Fibroblast of mammary gland (primary cell): Measurements from ENCODE around the gene HTRA2.

Experiments
- DNase-seq: peaks from one replicate; pipeline ENCODE4 v3.0.0-alpha.2; 2010; ENCODE audit warnings: low read depth
- H3K4me3 ChIP-seq: 2 replicates; pipeline ENCODE4 v1.5.1; 2011; ENCODE audit warnings: low read depth, mild to moderate bottlenecking, low read length, moderate library complexity; ENCODE audit not compliant: control insufficient read depth
- TF ChIP-seq, protein P1 (sequence below): conservative IDR thresholded peaks from 2 replicates; pipeline ENCODE4 v1.5.1; 2011; ENCODE audit warnings: low read depth, low read length, inconsistent platforms; ENCODE audit not compliant: control insufficient read depth, insufficient read depth

The HTRA2 gene

DNA sequence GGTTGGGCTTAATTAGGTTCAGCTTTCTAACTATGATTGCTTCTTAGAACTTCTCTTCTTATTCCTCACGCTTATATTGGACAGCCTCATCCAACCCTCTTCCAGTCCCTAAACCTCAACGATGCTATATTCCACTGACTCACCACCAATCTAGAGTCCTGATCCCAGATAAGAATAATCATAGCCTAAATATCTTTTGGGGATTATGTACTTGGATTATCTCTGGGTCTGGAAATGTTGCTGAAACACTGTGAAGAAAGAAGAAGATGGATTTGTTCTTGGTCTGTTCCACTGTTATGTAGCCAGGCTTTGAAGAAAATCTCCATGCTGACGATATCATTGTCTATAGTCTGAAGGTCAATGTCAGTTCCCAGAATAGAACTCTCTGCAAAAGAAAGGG is 51.7 kb downstream of the HTRA2 start:
- TF ChIP-seq, protein P1, sequence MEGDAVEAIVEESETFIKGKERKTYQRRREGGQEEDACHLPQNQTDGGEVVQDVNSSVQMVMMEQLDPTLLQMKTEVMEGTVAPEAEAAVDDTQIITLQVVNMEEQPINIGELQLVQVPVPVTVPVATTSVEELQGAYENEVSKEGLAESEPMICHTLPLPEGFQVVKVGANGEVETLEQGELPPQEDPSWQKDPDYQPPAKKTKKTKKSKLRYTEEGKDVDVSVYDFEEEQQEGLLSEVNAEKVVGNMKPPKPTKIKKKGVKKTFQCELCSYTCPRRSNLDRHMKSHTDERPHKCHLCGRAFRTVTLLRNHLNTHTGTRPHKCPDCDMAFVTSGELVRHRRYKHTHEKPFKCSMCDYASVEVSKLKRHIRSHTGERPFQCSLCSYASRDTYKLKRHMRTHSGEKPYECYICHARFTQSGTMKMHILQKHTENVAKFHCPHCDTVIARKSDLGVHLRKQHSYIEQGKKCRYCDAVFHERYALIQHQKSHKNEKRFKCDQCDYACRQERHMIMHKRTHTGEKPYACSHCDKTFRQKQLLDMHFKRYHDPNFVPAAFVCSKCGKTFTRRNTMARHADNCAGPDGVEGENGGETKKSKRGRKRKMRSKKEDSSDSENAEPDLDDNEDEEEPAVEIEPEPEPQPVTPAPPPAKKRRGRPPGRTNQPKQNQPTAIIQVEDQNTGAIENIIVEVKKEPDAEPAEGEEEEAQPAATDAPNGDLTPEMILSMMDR, result no peak
- H3K4me3 ChIP-seq, result no peak overlapping the region
- DNase-seq, result no peak

DNA sequence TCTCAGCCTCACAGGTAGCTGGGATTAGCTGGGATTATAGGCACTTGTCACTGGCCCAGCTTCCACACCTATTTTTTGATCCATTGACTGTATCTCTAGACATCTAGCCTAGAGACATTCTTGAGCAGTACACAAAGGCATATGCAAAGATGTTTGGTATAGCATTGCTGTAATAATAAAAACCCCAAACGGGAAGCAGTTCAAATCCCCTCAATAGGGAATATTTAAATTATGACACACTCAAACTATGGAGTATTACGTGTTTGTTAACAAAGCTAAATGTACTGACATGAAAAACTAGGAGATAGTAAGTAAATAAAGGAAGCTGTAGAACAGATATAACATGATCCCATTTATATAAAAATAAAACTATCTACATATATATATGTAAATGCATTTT is 52.5 kb downstream of the HTRA2 start:
- TF ChIP-seq, protein P1, result no peak
- no peak overlapping the region for H3K4me3 ChIP-seq
- no peak for DNase-seq
